HG03025 (cell line): ENCODE results near the gene ZNF341.

ENCODE experiments used
- ATAC-seq: cut with Tn5 transposase; IDR thresholded peaks from one replicate; pipeline ENCODE4 v1.9.1; 2021; ENCODE audit warnings: mild to moderate bottlenecking, moderate library complexity; ENCODE audit not compliant: unreplicated experiment, low FRiP score

Gene ZNF341

DNA sequence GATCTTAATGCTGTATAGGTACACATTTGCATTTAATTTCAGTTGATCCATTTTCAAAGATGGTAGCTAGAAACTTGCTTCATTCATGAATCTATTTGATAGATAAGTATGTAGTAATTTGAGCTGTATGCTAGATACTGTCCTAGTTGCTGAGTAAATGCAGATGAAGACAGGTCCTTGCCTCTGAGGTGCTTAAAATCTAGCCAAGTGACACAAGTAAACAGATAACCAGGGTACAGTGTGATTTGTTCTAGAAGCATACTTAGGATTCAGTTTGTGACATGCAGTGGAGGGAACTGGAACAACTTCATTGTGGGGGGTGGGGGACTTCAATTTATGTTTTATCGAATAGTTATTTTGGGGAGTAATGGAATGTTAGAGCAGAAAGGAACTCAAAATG is 88.6 kb downstream of the ZNF341 start:
- ATAC-seq, result no peak

GRCh38 chr20:33821270-33821836 is 89.6 kb downstream of the ZNF341 start:
- ATAC-seq, result no peak

GRCh38 chr20:33822423-33822822 is 90.6 kb downstream of the ZNF341 start:
- ATAC-seq, result no peak

DNA sequence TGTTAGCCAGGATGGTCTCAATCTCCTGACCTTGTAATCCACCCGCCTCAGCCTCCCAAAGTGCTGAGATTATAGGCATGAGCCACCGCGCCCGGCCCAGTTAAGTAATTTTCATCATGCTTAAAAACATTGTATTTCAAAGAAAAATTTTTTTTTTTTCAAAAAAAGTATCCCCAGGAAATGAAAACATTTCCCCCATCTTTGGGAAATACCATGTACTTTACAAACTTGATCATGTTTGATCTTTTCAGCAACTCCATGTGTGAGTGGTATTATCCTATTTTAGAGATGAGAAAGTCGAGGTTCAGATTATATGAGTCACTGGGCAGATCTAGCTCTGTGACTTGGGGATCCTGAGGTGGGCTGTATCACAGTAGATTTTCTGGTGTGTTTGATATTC is 91.2 kb downstream of the ZNF341 start:
- ATAC-seq, result no peak

- ATAC-seq, result no peak
These were observed 93.1 kb downstream of the ZNF341 start for GRCh38 chr20:33824852-33825251.

DNA sequence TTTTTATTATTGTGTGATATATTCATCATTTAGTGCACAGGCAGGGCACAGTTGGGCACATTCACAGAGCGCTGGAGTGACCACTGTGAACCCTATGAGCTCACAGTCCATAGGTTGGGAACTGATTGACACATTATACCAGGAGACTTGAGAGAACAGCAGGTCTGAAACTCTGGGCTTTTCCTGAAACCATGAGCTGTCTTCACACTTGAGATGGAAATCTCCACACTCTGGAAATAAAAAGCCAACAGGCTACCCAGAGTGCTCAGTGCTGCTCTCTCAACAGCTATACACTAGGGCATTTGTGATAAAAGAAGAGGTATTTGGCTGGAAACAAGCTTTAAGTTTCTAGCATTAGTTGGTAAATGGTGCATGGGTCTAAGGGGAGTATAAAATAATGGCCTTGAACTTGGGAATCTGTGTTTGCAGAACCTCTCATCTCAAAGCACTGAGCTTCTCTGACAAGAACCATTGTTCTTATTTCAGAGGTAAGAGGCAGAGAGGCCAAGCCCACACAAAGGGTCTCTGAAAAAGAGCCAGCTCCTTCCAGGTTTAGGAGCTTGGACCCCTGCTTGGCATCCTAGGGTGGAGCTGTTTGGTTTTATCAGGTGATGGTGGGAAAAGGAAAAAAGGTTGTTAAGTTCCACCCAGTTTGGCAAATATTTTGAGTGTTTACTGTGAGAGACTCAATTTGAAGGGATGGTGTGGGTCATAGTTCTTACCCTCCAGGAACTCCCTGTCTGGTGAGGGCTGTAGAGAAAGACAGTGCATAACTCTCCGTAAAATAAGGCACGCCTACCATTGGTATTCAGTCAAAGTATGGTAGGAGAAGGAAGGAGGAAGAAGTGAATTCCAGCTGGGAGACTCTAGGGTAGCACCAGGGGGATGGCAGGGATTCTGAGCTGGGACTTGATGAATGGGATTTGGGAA is 93.8 kb downstream of the ZNF341 start:
- no peak for ATAC-seq

DNA sequence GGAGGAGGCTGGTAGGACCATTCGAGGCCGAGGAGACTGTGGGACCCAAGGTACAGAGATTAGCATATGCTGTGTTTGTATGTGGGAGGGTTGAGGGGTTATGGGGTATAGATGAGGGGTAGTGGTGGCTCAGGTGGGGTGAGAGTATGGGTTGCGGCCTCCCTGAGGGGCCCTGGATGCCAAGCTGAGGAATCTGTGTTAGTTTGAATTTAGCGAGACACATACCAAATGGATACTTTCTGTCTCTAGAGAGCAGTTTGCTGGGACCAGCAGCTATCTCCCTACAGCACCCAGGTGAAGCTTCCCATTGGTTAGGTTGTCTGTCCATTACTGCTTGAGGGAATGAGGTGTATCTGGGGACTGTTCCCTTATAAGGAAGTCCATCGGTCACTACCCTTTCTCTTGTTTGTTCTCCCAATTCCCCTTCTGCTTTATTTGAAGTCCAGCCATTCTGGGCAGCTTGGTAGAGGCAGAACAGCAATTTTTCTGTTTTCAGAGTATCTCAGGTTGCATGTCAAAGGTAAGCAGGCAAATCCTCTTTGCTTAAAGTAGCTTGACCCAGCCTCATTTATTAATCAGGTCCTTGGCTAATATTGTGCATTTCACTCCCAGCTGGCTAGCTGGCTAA is 94.6 kb downstream of the ZNF341 start:
- no peak for ATAC-seq

DNA sequence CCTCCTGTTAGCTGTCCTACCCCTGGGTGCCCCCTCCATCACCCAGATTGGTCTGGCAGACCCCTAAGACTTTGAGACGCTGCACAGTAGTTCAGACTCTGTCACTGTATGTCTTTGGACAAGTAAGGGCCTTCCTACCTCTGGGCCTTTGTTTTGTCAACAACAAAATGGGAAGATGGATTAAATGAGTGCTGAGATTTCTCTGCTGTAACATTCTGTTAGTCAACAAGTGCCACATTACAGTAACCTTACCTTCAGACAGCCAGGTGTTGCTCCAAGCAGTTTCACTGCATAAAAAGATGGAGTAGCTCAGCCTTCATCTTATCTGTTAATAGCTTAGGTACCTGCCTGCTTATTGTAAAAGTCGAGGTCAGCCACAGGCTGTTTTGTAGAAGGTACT is 95.3 kb downstream of the ZNF341 start:
- ATAC-seq, result no peak

- no peak for ATAC-seq
These were observed 96.0 kb downstream of the ZNF341 start for GRCh38 chr20:33827634-33828325.

- no peak for ATAC-seq
These were observed 96.6 kb downstream of the ZNF341 start for GRCh38 chr20:33828326-33828844.

DNA sequence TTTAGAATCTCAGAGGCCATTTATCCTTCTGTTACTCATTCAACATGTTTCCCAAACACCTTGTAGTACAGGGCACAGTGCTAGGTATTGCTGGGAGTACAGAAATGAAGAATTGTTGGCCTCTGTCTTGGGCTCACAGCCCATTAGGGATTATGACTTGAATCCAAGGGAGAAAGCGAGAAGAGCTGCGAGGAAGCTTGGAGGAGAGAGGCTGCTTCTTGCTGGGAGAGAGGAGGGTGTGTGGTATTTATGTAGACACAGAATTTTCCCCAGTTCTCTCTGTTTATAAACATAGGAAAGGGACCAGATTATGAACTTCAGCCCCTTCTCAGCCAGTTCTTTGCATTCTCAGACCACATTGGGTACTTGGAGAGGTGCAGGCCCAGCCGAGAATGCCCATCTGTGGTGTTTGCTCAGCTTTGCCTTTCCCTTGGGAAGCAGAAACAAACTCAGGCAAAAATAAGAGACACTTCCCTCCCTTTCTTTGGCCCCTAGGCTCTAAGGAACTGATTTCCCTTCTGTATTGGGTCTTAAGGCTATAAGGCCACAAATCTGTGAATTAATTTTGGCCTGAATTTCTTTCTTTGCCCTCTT is 97.3 kb downstream of the ZNF341 start:
- ATAC-seq, result no peak

- no peak for ATAC-seq
These were observed 97.8 kb downstream of the ZNF341 start for GRCh38 chr20:33829636-33830035.

DNA sequence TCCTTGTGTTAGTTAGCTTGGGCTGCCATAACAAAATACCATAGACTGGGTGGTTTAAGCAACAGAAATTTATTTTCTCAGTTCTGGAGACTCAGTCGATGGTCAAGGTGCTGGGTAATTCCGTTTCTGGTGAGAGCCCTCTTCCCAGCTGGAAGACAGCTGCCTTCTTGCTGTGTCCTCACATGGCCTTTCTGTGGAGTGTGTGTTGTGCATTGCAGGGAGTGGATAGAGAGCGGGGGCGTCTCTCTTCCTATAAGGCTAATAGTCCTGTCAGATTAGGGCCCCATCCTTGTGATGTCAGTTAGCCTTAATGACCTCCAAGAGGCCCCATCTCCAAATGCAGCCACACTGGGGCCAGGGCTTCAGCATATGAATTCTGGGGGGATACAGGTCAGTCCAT is 98.6 kb downstream of the ZNF341 start:
- no peak for ATAC-seq

DNA sequence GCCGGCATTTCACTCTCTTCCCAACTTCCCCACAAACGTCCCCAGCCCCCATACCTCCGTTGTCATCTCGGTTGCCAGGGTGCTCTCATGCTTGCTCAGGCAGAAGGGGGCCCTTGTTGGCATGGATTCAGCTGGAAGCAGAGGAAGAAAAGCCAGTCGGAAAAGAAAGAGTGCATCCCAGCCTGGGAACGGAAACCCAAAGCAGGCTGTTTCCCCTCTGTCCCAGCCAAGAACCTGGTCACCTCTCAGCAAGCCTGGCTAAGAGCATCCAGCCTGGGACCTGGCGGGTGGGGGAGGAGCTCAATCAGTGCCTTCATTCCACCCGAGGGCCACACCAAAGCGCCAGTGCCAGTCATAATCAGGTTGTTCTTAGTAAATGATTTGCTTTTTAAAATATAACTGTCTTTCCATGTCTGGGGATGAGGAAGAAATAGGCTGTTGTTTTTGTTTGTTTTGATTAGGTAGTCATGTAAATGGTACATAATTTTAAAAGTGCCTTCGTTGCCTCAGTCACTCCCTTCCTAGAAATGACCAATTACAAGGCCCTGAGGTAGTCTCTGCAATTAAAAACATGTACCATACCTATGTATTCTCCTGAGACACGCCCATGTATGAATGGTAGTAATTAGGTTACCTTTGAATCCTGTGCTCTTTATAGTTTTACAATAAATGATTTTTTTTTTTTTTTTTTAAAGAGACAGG is 100.5 kb downstream of the ZNF341 start:
- ATAC-seq, result no peak

GRCh38 chr20:33833333-33833732 is 101.5 kb downstream of the ZNF341 start:
- no peak for ATAC-seq

- ATAC-seq, result no peak
These were observed 103.9 kb downstream of the ZNF341 start for GRCh38 chr20:33835615-33836172.

GRCh38 chr20:33836277-33836676 is 104.5 kb downstream of the ZNF341 start:
- ATAC-seq, result no peak

DNA sequence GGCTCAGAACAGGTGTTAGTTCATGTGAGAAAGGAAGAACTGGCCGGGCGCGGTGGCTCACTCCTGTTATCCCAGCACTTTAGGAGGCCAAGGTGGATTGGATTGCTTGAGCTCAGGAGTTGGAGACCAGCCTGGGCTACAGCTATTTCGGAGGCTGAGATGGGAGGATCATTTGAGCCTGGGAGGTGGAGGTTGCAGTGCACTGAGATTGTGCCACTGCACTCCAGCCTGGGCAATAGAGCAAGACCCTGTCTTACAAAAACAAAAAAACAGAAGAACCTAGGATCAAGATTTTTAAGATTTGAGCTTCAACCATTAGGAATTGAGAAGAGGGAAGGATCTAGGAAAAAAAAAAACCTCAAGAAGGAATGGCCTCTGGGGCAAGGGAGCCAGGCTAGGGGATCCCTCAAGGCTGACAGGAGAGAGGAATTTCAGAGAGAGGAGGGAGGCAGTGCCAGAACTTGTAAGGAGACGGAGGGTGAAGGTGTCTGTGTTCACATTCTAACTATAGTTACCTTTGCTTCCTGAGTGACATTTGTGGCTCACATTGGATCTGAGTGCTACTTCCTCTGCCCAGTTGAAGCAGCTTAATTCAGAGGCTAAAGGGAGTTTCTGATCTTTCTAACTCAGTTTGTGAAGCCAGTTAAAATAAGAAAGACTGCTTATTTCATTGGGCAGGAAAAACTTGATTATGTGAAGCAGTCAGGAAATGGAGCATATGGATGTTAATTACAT is 105.5 kb downstream of the ZNF341 start:
- ATAC-seq, result no peak
